ENCODE data around the gene DYTN.
"Not testable (repeated sequence)": the region's sequence is repeated elsewhere in the genome, so short reads cannot be mapped to it uniquely, and the experiment has no call there.

The DYTN gene, protein sequence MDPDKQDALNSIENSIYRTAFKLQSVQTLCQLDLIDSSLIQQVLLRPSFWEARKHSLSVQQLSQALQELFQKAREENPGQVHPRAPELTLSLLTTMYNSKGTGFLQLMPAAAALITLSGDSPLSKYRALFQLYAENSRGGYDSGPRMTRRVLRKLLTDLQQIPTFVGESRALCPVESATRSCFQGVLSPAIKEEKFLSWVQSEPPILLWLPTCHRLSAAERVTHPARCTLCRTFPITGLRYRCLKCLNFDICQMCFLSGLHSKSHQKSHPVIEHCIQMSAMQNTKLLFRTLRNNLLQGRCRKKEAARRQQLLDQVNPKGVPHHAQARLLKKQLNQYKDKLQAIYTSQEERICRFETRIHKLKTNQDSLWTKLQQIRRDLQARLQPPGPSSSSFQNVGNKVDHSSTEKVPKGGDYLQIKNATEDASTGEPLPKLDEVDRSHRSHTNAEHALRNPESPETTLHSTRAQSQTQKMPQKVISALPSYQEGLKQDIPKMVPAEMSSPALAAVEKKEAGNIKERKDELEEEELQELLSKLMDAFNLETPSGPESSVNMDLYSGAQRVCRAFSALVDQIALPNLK

DNA sequence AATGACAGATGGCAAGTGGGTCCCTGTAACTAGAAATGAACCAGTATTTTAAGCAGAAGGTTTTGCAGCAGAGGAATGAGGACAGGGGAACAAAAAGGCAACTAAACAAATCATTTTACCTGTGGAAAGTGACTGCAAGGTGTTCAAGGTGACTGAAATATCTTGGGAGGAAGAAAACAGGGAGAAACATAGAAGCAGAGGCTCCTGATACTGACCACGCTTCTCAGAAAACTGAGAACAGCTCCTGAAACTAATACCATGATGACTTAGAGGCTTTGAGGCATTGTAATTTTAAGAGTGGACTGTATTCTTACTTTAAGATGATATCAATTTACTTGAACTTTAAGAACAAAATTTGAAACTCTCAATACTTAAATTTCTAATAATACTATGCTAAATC is at the start of gene DYTN:
Gene DYTN (minus strand): TSS at position 101 of the 400 bp plus-strand sequence. CDS start 117 bp downstream, outside the sequence.
- DNase-seq (ENCODE audit: low read depth, low spot score) = no peak

GRCh38 chr2:206766057-206766930 is 48.1 kb upstream of the DYTN start:
- no peak for DNase-seq (ENCODE audit: low read depth, low spot score)

- peak; percentile 97 for DNase-seq (ENCODE audit: low read depth, low spot score)
Observed at GRCh38 chr2:206765242-206766056, 47.3 kb upstream of the DYTN start, which contains the start of the genes FASTKD2 and MDH1B. Gene FASTKD2 (plus strand): TSS chr2:206765606. CDS start chr2:206766694, 1,088 bp downstream. Gene MDH1B (minus strand): TSS chr2:206765328. CDS start chr2:206765271, 57 bp downstream.

DNA sequence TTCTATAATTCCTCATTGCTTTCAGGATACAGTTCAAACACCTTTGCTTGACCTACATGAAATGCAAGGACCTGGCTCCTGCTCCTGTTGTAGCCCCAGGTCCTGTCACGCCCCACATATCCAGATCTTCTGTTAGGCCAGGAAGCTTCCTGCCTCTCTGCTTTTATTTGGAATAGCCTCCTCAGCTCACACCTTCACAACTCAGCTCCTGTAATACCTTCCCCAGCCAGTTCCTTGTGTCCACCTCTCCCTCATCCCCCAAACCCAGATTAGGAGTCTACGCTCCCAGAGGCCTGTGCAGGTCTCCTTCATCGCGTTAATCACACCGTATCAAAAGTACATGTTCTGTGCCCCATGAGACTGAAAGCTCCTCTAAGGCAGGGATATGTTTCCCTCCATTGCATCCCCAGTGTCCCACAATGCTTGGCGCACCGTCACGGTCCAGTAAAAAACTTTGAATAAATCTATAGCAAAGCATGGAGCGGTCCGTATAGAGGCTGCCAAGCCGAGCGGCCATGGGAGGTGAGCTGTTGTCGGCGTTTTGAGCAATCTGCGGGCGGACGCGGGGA is 46.6 kb upstream of the DYTN start:
- DNase-seq (ENCODE audit: low read depth, low spot score) = no peak

DNA sequence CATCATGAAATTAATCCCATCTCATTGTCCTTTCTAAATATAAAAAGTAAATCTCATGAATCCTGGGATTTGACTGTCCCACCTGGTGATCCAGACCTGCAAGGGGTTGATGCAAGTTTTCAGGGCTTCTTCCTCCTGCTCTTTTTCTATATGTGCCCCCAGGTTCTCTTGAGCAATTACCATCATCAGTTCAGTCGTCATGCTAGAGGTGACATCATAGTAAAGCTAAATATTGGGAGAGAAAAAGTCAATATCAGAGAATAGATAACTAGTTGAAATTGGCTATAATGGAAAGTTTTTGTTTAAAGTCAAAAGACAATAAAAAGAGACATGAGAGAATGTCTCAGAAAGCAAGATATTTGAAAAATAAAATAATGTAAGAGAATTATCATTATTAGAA is 38.6 kb upstream of the DYTN start:
- DNase-seq (ENCODE audit: low read depth, low spot score) = no peak

GRCh38 chr2:206740800-206741199 is 22.6 kb upstream of the DYTN start:
- no peak for DNase-seq (ENCODE audit: low read depth, low spot score)

- DNase-seq (ENCODE audit: low read depth, low spot score) = no peak
Observed at GRCh38 chr2:206739271-206739670, 21.1 kb upstream of the DYTN start.

DNA sequence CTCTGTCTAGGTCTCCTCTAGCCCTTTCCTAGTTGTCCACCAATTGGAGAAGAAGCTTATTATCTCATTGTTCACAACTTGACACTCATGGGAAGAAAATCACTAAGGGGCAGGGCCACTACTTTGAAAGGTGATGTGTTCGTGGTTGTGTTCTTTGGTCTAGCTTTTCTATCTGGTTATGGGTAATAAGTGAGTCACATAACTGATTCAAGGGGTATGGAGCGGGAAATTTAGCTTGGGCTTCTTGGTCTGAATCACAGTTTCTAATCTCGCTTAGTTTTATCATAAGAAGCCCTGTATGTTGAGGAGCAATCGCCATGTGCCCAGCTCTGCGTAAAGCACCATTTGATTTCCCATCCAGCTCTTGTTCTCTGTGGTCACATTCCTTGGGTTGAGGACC is 18.7 kb upstream of the DYTN start:
- DNase-seq (ENCODE audit: low read depth, low spot score) = no peak

- DNase-seq (ENCODE audit: low read depth, low spot score) = no peak
Observed at GRCh38 chr2:206733341-206733740, 15.1 kb upstream of the DYTN start.

DNA sequence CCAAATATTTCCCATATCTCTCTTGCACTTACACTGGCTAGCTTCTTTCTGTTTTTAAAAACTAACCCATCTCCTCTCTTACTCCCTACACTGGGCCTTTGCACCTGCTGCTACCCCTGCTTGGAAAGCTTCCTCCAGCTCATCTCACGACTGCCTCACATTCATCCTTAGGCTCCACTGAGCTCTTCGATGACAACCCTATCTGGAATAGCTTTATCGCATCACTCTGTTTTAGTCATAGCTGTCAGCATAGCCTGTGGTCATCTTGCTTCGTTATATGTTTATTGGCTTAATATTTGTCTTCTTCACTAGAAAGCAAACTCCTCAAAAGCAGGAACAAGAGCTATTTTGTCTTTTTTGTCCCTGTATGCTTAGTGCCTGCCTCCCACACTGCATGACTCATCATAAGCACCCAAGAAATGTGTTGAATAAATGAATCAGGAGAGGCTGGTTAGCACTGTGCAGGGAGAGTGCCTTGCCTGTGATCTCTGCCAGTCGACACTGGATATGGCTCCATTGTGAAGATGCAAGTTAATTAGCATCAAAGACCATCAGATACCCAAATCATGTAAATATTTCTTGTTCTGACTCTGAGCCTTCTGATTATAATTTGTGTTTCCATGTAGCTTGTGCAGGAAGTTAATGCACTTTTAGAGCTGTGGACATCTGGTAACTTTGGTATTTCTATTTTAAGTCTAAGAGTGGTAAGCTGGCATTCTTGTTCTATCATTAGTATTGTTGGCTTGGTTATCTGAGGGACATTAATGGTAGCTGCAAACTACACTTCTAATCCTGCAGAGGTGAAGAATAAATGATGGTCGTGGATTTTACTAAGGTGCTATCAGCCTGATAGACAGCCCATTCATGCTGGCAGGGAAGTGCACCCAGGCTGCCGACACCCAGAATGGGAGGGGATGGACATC is 10.3 kb upstream of the DYTN start:
- peak; percentile 49 for DNase-seq (ENCODE audit: low read depth, low spot score)

GRCh38 chr2:206727287-206727686 is 9.1 kb upstream of the DYTN start:
- no peak for DNase-seq (ENCODE audit: low read depth, low spot score)

DNA sequence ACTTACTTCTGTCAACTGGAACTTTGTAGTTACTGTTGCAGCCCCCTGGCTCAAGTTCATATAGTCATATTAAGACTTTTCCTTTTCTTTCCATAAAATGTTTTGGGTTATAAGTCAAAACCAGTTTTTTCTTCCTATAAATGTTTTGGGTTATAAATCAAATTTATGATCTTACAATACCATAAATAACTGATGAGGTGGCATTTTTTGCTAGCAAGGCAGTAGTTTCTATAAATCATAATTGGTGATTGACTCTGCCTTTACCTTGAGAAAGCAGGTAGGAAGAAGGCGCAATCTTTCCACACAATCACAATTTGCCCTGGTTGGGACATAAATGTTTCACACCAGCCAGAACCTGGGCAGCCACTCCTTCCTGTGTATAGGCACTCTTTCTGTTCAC is 5.1 kb upstream of the DYTN start:
- no peak for DNase-seq (ENCODE audit: low read depth, low spot score)

DNA sequence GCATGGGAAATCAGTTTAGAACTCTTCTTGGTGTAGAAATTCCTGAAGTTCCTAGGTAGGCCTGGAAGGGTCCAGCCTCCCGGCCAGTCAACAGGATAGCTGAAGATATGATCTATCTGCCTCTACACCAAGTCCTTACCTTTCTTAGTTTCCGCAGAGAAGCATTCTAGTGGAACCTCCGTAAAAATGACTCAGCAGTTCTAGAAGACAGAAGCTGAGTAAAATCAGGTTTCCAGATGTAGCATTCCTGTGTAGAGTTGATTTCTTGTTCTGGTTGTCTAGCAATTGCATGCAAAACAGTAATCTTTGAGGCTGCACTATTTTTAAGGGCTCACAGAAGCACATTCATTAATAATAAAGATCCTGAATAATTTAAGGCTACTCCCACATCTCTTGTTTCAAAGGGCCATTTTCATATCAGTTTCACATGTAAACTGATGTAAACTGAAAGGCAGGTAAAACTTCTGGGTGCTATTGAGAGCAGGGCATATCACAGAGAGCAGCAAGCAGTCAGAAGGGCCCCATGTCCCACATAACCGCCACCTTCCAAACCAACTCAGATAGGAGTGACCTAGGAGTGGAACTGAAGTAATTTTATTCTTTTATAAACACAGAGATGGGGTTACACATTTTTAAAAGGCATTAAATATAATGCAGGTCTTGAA is 3.2 kb upstream of the DYTN start:
- no peak for DNase-seq (ENCODE audit: low read depth, low spot score)

DNA sequence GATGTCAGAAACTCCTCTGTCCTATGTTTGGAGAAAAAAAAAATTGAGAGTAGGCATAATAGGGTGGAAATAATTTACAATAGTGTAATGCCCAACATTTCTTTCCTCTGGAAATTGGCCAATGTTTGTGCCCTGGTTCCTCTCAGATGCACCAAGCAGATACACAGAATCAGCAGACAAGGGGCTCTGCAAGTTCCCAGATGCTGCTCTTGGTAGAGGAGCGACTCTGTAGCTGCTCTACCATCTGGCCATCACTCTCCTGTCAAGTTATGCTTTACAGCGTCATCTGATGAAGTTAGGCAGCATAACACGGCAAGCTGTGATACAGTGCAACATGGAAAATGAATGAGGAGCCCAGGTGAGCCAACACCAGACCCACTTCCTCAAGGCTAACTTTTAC is 1.6 kb downstream of the DYTN start:
- no peak for DNase-seq (ENCODE audit: low read depth, low spot score)

DNA sequence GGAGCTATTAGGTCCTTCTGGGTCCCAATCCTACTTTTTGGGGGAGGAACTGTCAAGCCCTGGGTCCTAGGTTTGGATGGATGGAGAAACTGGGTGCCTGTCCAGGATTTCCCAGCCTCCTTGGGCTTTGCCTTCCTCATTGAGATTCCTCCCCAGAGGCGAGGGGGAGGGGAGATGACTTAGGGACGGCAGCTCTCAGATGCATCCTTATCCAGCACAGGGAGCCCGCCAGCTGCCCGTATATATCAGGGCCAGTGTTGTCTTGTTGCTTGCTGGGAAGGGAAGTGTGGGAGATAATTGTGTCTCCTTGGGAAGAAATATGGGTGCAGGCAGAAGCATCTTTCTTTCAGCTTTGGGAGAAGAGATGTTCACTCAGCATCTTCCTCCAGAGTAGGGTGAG is 3.0 kb downstream of the DYTN start:
- not testable (repeated sequence) for DNase-seq (ENCODE audit: low read depth, low spot score)

DNA sequence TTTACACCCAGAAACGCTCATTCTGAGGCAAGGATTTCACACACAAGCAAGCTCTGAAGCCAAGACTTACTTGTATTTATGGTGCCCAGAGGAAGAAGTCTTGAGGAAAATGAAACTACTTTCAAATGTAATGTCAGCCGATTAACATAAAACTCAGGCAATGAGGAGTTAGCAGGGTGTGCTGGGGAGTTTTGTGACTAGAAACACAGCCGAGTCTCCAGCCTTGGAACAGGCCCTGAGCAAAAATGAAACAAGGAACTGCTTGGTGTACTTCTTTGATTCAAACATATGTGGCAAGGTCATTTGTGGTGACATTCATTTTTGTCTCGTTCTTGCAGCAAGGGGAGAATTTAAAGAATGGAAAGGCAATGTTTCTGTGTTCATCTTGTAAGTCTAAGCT is 4.5 kb downstream of the DYTN start:
- no peak for DNase-seq (ENCODE audit: low read depth, low spot score)

DNA sequence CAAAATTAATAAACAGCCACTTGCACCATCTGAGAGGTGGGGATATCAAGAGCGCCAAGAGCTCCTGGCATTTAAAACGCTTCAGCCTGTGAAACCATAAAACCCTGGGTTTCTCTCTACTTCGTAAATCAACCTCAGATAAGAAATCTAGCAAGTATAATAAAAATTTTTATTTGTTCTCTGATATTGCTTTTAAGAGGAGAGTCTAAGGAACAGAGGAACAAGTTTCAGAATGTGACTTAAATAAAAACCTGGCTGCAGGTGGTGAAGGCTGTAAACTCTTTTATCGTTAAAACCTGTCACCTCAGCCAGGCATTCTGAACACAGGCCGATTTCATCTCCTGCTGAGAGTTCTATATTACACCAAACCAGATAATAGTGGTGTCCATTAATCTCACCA is 9.9 kb downstream of the DYTN start:
- no peak for DNase-seq (ENCODE audit: low read depth, low spot score)

GRCh38 chr2:206707164-206707701 is 11.0 kb downstream of the DYTN start:
- DNase-seq (ENCODE audit: low read depth, low spot score) = no peak
